Measurements from ENCODE around the gene FBXL5.
A peak's percentile ranks its signal among the peaks of the same experiment; 100 is the strongest.

GRCh38 chr4:15649914-15650545 lies 5.1 kb downstream of the FBXL5 start:
- no peak for TF ChIP-seq EZH2phosphoT487 (conservative IDR thresholded peaks at IDR 0.05; ENCODE audit: low read length)
- TF ChIP-seq CTCF (IDR thresholded peaks at IDR 0.05; ENCODE audit: insufficient read depth, low read length, poor library complexity, severe bottlenecking): peak; percentile 75
